GM19239 (cell line): ENCODE data around the gene CLCF1.

ENCODE experiments used
- DNase-seq: peaks from one replicate; pipeline ENCODE4 v3.0.0; 2011; ENCODE audit warnings: low spot score; ENCODE audit not compliant: insufficient read length
- FAIRE-seq: peaks from 2 replicates; lab custom pipeline; 2011; peaks lifted over from hg19 to GRCh38; lab: Jason Lieb, UNC

The CLCF1 gene

GRCh38 chr11:67364783-67365722 is 8.3 kb downstream of the CLCF1 start:
- peak; percentile 65 for FAIRE-seq
- DNase-seq, result no peak

- FAIRE-seq, result no peak
These were observed 9.2 kb downstream of the CLCF1 start for GRCh38 chr11:67364169-67364568.

GRCh38 chr11:67357831-67358670 is 15.3 kb downstream of the CLCF1 start:
- no peak for DNase-seq
- FAIRE-seq, result no peak

More at GRCh38 chr11:67364169-67364568, 9.2 kb downstream of the CLCF1 start:
- DNase-seq, result no peak

- DNase-seq (peak; percentile 64), FAIRE-seq (peak; percentile 66)
These were observed 16.4 kb downstream of the CLCF1 start for GRCh38 chr11:67356864-67357561.

- no peak for DNase-seq
- FAIRE-seq, result no peak
These were observed 17.0 kb downstream of the CLCF1 start for GRCh38 chr11:67356387-67356863.

GRCh38 chr11:67355794-67356386 is 17.5 kb downstream of the CLCF1 start:
- DNase-seq (no peak), FAIRE-seq (no peak)

GRCh38 chr11:67355023-67355793 is 18.2 kb downstream of the CLCF1 start:
- DNase-seq (no peak), FAIRE-seq (no peak)

- DNase-seq (no peak), FAIRE-seq (peak; percentile 18)
These were observed 19.0 kb downstream of the CLCF1 start for GRCh38 chr11:67354075-67355022.

GRCh38 chr11:67353317-67354074 is 19.9 kb downstream of the CLCF1 start, which contains the start of gene POLD4:
Gene POLD4 (minus strand): TSS chr11:67353546. CDS start chr11:67353399, 147 bp downstream.
- FAIRE-seq, result peak; percentile 87
- DNase-seq, result peak; percentile 74

GRCh38 chr11:67352546-67353316 is 20.7 kb downstream of the CLCF1 start:
- FAIRE-seq (peak; percentile 68), DNase-seq (no peak)

GRCh38 chr11:67351275-67352005 is 22.0 kb downstream of the CLCF1 start:
- FAIRE-seq, result peak; percentile 63

GRCh38 chr11:67349928-67350465 is 23.4 kb downstream of the CLCF1 start:
- FAIRE-seq, result no peak
- DNase-seq, result no peak

More at GRCh38 chr11:67351275-67352005, 22.0 kb downstream of the CLCF1 start:
- DNase-seq, result no peak

- FAIRE-seq, result no peak
- no peak for DNase-seq
These were observed 23.9 kb downstream of the CLCF1 start for GRCh38 chr11:67349457-67349856.

- FAIRE-seq (no peak), DNase-seq (no peak)
These were observed 24.4 kb downstream of the CLCF1 start for GRCh38 chr11:67349036-67349435.

GRCh38 chr11:67347964-67348749 is 25.2 kb downstream of the CLCF1 start:
- FAIRE-seq, result no peak

More at GRCh38 chr11:67347964-67348749, 25.2 kb downstream of the CLCF1 start:
- DNase-seq, result no peak
